GM18499 (cell line): ENCODE results near the gene HMOX2.
A peak's percentile ranks its signal among the peaks of the same experiment; 100 is the strongest.

Source experiments
- ATAC-seq: cut with Tn5 transposase; IDR thresholded peaks from one replicate; pipeline ENCODE4 v1.9.1; 2021; ENCODE audit warnings: moderate number of reproducible peaks; ENCODE audit not compliant: insufficient read depth, unreplicated experiment

HMOX2 gene

DNA sequence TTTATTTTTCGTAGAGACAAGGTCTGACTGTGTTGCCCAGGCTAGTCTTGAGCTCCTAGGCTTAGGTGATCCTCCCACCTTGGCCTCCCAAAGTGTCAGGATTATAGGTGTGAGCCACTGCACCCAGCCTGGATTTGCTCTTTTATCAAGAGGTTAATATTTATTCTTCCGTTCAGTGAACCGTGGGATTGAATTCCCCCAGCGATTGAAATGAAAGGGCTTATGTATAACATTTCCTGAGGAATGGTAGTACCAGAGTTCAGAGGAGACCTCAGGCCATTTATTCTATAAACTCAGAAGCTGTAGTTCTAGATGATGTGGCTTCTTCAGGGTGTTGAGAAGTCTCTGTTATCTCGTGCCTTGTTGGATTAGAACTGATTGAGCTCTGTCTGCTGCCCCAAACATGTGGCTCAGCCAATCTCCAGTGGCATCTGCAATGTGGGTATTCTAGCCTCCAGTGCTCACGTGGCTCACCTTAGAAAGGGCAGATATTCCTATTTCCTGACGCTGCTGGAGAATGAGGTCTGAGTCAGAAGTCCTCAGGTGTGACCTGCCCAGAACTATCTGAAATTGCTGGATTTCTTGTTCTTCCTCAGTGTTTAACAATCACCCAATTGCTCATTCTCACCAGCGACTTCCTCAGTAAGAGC is 22.5 kb downstream of the HMOX2 start:
- ATAC-seq, result no peak

- no peak for ATAC-seq
Measured at GRCh38 chr16:4499196-4499555, 23.0 kb downstream of the HMOX2 start.

DNA sequence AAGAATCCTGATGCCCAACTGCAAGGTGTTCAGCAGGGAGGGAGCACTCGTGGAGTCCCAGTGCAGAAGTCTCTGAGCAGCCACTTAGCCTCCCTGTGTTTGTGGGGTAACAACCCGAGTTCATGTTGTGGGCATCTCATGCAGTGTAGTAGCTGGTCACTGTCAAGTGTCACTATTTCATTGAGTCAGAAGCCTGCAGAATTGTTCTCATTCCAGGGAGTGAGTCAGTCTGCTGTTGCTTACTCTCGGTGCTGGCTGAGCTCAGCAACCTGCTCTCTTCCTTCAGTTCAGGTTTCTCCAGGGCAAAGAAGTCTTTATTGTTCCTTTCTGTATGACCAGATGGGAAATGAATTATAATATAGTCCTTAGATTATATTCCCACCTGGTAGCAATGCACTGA is 24.1 kb downstream of the HMOX2 start:
- no peak for ATAC-seq

DNA sequence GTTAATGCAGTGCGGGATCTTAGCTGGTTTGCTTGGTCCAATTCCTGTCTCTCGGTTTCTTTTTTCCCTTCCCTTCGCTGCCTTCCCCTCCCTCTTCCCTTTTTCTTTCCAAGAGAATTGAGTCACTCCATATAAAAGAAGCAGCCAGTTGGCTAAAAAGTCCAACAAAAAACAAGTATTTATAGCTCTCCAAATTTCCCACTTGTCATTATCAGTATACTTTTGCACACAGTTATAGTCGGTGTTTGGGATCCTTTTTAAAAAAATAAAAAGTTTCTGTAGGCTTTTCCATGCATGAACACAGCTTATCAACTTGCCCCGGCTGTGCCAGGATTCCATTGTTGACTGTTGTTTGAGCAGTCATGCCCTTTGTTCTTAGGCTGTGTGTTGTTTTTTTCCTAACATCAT is 24.9 kb downstream of the HMOX2 start:
- ATAC-seq, result no peak

- ATAC-seq, result peak; percentile 54
Measured at GRCh38 chr16:4505356-4506147, 29.4 kb downstream of the HMOX2 start.

DNA sequence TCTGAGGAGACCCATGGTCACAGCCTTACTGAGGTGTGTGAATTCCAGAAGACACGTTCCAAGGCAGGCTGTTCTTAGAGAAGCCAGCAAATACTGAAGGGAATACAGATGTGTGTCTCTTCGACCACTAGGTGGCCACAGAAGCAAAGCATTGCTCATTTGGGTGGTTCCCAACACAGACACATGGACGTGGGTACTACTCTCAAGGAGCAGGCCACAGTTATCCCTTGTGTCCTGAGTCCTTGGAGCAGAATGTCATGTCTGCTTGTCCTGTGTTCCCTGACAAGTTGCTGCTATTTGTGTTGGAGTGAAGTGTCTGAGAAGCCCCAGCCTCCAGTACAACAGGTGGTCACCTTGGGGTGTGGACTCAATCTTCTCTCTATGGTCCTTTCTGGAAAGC is 30.3 kb downstream of the HMOX2 start:
- ATAC-seq, result no peak

DNA sequence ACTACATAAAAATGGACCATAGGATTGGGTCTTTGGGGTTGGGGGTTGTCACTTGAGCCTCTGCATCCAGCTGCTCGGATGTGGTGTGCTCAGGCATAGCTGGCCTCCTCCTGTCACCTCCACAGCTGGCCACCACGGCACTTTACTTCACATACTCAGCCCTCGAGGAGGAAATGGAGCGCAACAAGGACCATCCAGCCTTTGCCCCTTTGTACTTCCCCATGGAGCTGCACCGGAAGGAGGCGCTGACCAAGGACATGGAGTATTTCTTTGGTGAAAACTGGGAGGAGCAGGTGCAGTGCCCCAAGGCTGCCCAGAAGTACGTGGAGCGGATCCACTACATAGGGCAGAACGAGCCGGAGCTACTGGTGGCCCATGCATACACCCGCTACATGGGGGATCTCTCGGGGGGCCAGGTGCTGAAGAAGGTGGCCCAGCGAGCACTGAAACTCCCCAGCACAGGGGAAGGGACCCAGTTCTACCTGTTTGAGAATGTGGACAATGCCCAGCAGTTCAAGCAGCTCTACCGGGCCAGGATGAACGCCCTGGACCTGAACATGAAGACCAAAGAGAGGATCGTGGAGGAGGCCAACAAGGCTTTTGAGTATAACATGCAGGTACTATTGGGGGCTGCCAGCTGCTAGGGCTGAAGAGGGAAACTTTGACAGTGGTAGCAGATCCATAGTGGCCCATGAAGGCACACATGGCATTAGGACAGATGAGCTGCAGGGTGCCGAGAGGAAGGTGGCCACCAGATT is 31.6 kb downstream of the HMOX2 start:
- no peak for ATAC-seq

DNA sequence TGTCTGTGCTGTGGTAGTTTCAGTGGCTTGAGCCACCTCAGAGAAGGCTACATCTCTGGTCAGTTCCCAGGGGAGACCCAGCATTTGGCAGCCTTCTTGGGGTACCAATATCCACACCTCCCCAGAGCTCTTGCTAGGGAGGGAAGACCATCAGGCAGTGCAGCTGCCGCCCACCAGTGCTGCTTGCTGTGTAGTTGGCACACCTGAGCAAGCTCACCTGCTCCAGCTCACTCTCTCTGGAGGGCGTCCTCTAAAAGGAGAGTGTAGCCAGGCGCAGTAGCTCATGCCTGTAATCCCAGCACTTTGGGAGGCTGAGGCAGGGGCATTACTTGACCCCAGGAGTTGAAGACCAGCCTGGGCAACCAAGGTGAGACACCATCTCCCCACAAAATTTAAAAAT is 32.6 kb downstream of the HMOX2 start:
- no peak for ATAC-seq

DNA sequence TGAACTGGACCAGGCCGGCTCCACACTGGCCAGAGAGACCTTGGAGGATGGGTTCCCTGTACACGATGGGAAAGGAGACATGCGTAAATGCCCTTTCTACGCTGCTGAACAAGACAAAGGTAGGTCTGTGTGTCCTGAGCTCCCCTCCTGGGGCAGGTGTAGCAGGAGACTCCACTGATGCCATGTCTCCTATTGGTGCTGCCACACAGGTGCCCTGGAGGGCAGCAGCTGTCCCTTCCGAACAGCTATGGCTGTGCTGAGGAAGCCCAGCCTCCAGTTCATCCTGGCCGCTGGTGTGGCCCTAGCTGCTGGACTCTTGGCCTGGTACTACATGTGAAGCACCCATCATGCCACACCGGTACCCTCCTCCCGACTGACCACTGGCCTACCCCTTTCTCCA is 33.2 kb downstream of the HMOX2 start:
- no peak for ATAC-seq

GRCh38 chr16:4510131-4510530 is 33.9 kb downstream of the HMOX2 start:
- no peak for ATAC-seq

DNA sequence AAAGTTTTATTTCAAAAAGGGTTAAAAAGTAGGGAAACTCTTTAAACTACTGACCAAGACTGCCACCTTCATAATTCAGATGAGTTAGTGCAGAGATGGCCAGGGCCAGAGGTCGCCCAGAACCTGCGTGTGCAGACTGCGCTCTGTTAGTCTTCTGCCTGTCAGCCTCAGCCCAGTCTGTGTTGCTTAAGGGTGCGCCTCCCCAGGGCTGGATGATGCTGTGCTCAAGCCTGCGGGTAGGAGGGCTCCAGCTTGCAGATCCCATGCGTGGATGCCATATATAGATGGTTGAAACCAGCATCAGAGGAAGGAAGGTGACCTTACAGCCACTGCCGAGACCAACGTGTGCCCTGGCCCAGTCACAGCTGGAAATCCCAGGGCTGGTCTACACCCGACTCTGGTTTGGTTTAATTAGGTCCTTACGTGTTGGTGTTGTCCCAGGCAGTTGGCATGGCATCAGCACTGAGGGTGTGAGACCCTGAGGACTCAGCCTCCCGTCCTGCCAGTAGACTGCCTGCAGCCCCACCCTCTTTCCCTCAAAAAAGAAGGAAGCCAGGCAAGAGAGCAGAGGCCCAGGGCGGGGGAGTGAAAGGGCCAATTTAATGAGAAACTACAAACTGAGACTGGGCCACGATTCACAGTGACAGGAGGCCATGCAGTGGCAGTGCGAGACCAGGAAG is 34.7 kb downstream of the HMOX2 start:
- ATAC-seq, result no peak

- ATAC-seq, result no peak
Measured at GRCh38 chr16:4511441-4512082, 35.4 kb downstream of the HMOX2 start.

DNA sequence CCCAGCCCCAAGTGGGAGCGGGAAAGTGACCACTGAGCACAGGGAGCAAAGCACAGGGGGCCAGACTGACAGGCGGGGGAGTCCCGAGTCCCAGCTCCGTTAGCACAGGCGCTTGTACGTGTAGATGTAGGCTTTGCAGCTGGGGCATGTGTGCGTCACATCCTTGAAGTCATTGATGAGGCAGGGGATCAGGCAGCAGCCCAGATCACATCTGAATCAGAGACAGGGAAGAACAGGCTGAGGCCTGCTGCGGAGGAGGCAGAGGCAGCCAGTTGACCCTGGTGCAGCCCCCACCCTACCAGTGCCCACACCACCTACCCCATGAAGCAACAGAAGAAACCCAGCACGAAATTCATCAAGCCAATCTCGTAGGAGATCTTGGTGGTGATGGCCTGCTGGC is 36.3 kb downstream of the HMOX2 start:
- no peak for ATAC-seq

DNA sequence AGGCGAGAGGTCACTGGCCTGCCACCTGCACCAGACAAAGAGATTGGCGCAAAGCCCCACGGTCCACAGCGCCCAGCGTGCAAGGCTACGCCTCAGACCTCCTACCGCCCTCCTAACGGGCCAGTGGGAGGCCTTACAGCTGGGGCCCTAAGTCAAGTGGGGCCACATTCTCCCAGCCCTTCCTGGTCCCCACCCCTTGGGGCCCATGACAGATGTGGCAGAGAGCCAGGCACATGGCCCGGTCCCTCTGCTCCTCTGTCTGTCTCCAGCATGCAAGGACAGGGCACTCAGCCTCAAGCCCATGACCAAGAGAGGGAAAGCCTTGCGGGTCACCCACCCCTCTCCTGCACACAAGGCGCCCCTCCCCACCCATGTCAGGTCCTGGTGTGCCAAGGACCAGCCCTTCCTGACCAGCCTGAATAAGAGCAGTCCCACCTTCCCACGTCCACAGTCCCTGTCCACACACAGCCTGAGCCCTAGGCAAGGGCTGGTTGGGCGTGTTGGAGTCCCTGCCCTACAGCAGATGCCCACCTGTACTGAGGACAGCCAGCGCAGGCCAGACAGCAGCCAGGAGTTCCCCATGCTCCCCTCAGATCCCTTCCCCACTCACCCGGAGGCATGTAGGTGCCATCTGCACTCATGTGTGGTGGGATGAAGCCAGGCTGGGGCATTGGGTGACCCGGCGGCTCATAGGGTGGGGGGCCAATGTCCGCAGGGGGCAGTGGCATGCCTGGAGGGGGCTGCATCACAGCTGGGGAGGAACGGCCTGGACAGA is 37.1 kb downstream of the HMOX2 start:
- no peak for ATAC-seq

DNA sequence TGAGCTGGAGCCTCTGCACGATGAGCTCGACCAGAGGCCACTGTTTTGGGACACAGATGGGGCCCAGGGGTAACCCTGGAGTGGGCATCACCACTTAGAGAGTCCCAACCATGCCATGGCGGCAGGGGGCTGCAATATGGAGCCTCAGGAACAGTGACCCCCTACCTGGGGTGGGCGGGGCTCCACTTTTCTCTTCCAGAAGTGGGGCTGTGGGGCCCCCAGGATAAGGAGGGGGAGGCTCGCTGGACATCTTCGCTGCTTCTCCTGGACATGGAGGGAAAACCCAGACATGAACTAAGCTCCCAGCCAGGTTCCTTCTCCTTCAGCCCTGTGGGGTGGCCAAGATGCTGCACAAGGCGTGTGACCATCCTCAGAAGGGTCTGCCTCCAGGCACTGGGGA is 37.7 kb downstream of the HMOX2 start:
- ATAC-seq, result no peak

- no peak for ATAC-seq
Measured at GRCh38 chr16:4514606-4515005, 38.4 kb downstream of the HMOX2 start.

GRCh38 chr16:4515611-4516233 is 39.5 kb downstream of the HMOX2 start:
- no peak for ATAC-seq

- ATAC-seq, result no peak
Measured at GRCh38 chr16:4517812-4518680, 41.8 kb downstream of the HMOX2 start.
